Measurements from ENCODE around the gene ANKS1B.

The ANKS1B gene

GRCh38 chr12:99029511-99030271, 955.0 kb downstream of the ANKS1B start:
- Mint-ChIP-seq H3K9me3 (ENCODE audit: low read depth) (no peaks in the 10 kb centered on the region), H3K36me3 (no peaks in the 10 kb centered on the region), H3K27me3 (peaks cover 3% of the 10 kb centered on the region), H3K4me3 (no peak overlapping the region), H3K27ac (no peak overlapping the region), H3K4me1 (ENCODE audit: low read depth) (no peaks in the 10 kb centered on the region)

DNA sequence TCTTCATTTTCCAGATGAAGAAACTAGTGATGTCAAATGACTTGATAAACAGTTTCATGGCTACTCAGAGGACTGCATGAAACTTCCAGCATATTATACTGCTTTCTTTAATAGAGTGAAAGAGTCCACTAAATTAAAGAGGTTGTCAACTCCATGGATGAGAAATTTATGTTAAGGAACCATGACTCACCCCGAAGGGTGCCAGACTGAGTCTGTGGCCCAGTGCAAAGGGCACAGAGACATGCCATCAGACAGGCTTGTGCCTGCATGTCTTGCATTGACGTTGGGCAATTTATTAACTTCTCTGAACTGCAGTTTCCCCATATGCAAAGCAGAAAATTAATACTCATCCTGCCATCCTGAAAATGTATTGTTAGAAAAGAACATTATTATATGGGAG, 957.3 kb downstream of the ANKS1B start:
- Mint-ChIP-seq H3K27me3 (peaks cover 3% of the 10 kb centered on the region), H3K36me3 (no peaks in the 10 kb centered on the region), H3K27ac (no peak overlapping the region), H3K4me1 (ENCODE audit: low read depth) (no peaks in the 10 kb centered on the region), H3K4me3 (no peak overlapping the region), H3K9me3 (ENCODE audit: low read depth) (no peaks in the 10 kb centered on the region)

GRCh38 chr12:99027055-99027393, 957.7 kb downstream of the ANKS1B start:
- H3K27ac Mint-ChIP-seq: no peak overlapping the region
- no peaks in the 10 kb centered on the region for H3K36me3 Mint-ChIP-seq
- H3K4me3 Mint-ChIP-seq: no peak overlapping the region
- H3K4me1 Mint-ChIP-seq (ENCODE audit: low read depth): no peaks in the 10 kb centered on the region
- no peaks in the 10 kb centered on the region for H3K9me3 Mint-ChIP-seq (ENCODE audit: low read depth)
- H3K27me3 Mint-ChIP-seq: peaks cover 3% of the 10 kb centered on the region

- no peak overlapping the region for H3K27ac Mint-ChIP-seq
- H3K9me3 Mint-ChIP-seq (ENCODE audit: low read depth): no peaks in the 10 kb centered on the region
- no peak overlapping the region for H3K4me3 Mint-ChIP-seq
- peaks cover 3% of the 10 kb centered on the region for H3K27me3 Mint-ChIP-seq
- H3K36me3 Mint-ChIP-seq: no peaks in the 10 kb centered on the region
- no peaks in the 10 kb centered on the region for H3K4me1 Mint-ChIP-seq (ENCODE audit: low read depth)
Observed at GRCh38 chr12:99026332-99027054, 958.2 kb downstream of the ANKS1B start.

GRCh38 chr12:99024870-99025269, 959.9 kb downstream of the ANKS1B start:
- Mint-ChIP-seq H3K27me3 (peaks cover 3% of the 10 kb centered on the region), H3K27ac (no peak overlapping the region), H3K4me1 (ENCODE audit: low read depth) (no peaks in the 10 kb centered on the region), H3K9me3 (ENCODE audit: low read depth) (no peaks in the 10 kb centered on the region), H3K36me3 (no peaks in the 10 kb centered on the region), H3K4me3 (no peak overlapping the region)

GRCh38 chr12:99024191-99024590, 960.5 kb downstream of the ANKS1B start:
- Mint-ChIP-seq H3K9me3 (ENCODE audit: low read depth) (no peaks in the 10 kb centered on the region), H3K27me3 (peaks cover 3% of the 10 kb centered on the region), H3K4me1 (ENCODE audit: low read depth) (no peaks in the 10 kb centered on the region), H3K4me3 (no peak overlapping the region), H3K27ac (no peak overlapping the region), H3K36me3 (no peaks in the 10 kb centered on the region)

GRCh38 chr12:99020871-99021270, 963.9 kb downstream of the ANKS1B start:
- Mint-ChIP-seq H3K9me3 (ENCODE audit: low read depth) (no peaks in the 10 kb centered on the region), H3K4me1 (ENCODE audit: low read depth) (no peaks in the 10 kb centered on the region), H3K36me3 (no peaks in the 10 kb centered on the region), H3K4me3 (no peak overlapping the region), H3K27ac (no peak overlapping the region), H3K27me3 (peaks cover 3% of the 10 kb centered on the region)

- Mint-ChIP-seq H3K4me3 (no peak overlapping the region), H3K27me3 (no peaks in the 10 kb centered on the region)
Observed at GRCh38 chr12:99019798-99020197, 964.9 kb downstream of the ANKS1B start.

DNA sequence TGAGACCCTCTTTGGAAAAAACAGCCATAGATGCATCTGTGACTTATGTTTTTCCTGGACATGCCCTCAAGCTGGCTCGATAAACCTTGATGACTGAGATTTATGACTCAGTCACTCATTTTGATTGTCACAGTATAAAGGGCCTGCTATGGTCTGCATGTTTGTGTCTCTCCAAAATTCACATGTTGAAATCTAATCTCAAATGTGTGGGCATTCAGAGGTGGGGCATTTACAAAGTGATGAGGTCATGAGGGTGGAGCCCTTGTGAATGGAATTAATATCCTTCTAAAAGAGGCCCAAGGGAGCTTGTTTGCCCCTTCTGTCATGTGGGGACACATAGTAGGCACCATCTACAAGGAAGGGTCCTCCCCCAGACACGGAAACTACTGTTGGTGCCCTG, 966.8 kb downstream of the ANKS1B start:
- no peak overlapping the region for H3K4me3 Mint-ChIP-seq
- no peaks in the 10 kb centered on the region for H3K9me3 Mint-ChIP-seq (ENCODE audit: low read depth)
- no peaks in the 10 kb centered on the region for H3K4me1 Mint-ChIP-seq (ENCODE audit: low read depth)
- H3K27ac Mint-ChIP-seq: no peak overlapping the region
- H3K27me3 Mint-ChIP-seq: no peaks in the 10 kb centered on the region
- no peaks in the 10 kb centered on the region for H3K36me3 Mint-ChIP-seq

More at GRCh38 chr12:99019798-99020197, 964.9 kb downstream of the ANKS1B start:
- Mint-ChIP-seq H3K9me3 (ENCODE audit: low read depth) (no peaks in the 10 kb centered on the region), H3K27ac (no peak overlapping the region), H3K4me1 (ENCODE audit: low read depth) (no peaks in the 10 kb centered on the region), H3K36me3 (no peaks in the 10 kb centered on the region)

GRCh38 chr12:99009654-99010296, 975.0 kb downstream of the ANKS1B start:
- no peak overlapping the region for H3K27ac Mint-ChIP-seq
- H3K9me3 Mint-ChIP-seq (ENCODE audit: low read depth): no peaks in the 10 kb centered on the region
- no peaks in the 10 kb centered on the region for H3K36me3 Mint-ChIP-seq
- H3K27me3 Mint-ChIP-seq: peaks cover 2% of the 10 kb centered on the region
- H3K4me1 Mint-ChIP-seq (ENCODE audit: low read depth): no peaks in the 10 kb centered on the region
- no peak overlapping the region for H3K4me3 Mint-ChIP-seq

DNA sequence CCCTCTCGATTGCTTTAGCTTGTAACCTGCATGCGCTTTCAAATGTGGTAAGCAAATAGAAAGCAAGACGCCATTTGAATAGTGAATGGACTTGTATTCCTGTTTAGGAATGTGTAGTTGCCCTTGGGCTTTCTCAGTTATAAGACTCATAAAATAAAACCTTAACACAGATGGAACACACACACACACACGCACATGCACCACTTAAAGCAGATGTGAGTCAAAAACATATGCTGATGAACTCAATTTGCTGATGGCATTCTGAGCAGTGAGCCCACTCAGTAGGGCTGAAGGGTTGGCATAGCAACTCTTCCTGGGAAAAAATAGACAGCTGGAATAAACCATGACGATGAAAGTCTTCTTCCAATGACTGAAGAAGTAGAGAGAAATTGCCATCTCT, 979.1 kb downstream of the ANKS1B start:
- Mint-ChIP-seq H3K9me3 (ENCODE audit: low read depth) (no peaks in the 10 kb centered on the region), H3K36me3 (no peaks in the 10 kb centered on the region)

DNA sequence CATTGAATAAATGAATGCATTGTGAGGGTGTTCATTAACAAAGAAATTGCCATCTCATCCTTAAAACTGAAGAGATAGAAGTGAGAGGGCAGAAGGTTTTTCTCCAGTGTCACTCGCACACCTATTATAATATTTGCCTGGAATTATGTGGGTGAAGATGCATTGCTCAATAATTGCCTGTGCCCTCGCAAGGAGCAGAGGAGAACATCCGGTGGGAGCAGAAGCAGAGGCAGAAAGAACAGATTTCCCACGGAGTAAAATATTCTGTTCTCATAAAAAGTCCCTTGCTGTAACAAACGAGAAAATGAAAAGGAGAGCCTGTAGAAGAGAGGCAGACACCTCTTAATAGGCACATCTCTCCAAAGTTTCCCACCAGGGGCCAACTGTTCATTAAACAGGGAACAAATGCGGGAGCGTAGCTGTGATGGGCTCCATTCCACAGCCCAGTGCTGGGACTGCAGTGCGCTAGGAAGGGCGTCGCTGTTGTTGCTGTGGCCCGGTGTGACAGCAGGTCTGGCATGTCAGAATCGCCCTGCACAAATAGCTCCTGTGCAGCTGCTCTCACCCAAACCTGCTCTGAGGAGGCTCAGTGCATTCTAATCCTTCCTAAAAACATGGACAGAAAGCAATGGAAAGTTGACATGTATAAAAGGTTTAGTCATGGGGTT, 979.8 kb downstream of the ANKS1B start:
- no peak overlapping the region for H3K4me3 Mint-ChIP-seq
- no peaks in the 10 kb centered on the region for H3K36me3 Mint-ChIP-seq
- no peaks in the 10 kb centered on the region for H3K4me1 Mint-ChIP-seq (ENCODE audit: low read depth)
- no peaks in the 10 kb centered on the region for H3K9me3 Mint-ChIP-seq (ENCODE audit: low read depth)
- peaks cover 4% of the 10 kb centered on the region for H3K27me3 Mint-ChIP-seq
- H3K27ac Mint-ChIP-seq: no peak overlapping the region

More for the DNA sequence above, 979.1 kb downstream of the ANKS1B start:
- H3K27me3 Mint-ChIP-seq: peaks cover 4% of the 10 kb centered on the region
- no peak overlapping the region for H3K27ac Mint-ChIP-seq
- no peaks in the 10 kb centered on the region for H3K4me1 Mint-ChIP-seq (ENCODE audit: low read depth)
- no peak overlapping the region for H3K4me3 Mint-ChIP-seq

GRCh38 chr12:99002731-99003130, 982.0 kb downstream of the ANKS1B start:
- Mint-ChIP-seq H3K4me1 (ENCODE audit: low read depth) (no peaks in the 10 kb centered on the region), H3K9me3 (ENCODE audit: low read depth) (no peaks in the 10 kb centered on the region), H3K27me3 (peaks cover 2% of the 10 kb centered on the region), H3K4me3 (no peak overlapping the region), H3K27ac (no peak overlapping the region), H3K36me3 (no peaks in the 10 kb centered on the region)

DNA sequence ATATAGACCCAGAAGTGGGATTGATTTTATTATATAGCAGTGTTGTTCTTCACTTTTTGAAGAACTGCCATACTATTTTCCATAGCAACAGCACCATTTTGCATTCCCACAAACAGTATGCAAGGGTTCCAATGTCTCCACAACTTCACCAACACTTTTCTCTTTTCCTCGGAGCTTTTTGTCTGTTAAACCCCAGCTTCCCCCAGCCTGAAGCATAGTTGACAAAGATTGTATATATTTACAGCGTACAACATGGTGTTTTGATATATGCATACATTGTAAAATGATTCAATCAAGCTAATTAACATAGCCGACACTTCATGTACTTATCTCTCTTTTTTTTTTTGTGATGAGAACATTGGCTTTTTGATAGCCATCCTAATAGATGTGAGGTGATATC, 982.6 kb downstream of the ANKS1B start:
- Mint-ChIP-seq H3K9me3 (ENCODE audit: low read depth) (no peaks in the 10 kb centered on the region), H3K4me1 (ENCODE audit: low read depth) (no peaks in the 10 kb centered on the region), H3K4me3 (no peak overlapping the region), H3K27ac (no peak overlapping the region), H3K27me3 (peaks cover 2% of the 10 kb centered on the region), H3K36me3 (no peaks in the 10 kb centered on the region)

DNA sequence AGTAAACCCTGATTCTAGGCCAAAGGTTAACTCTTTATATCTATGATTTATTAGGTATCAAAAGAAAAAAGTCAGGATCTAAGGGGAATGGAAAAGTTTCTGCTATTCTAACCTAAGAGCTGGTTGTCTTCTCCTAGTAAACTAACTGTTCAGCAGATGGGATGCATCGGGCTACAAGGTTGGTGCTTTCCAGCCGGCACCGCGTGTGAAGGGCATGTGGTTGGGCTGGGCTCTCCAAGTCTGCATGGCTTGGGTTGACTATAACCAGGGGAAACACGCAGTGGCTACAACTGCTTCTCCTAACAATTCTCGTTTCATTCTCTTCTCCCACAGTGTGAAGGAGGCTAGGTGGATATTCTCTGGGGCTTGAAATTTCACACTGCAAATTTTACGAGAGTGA, 985.2 kb downstream of the ANKS1B start:
- Mint-ChIP-seq H3K36me3 (no peaks in the 10 kb centered on the region), H3K9me3 (ENCODE audit: low read depth) (no peaks in the 10 kb centered on the region)

More for the DNA sequence above, 985.2 kb downstream of the ANKS1B start:
- Mint-ChIP-seq H3K27ac (no peak overlapping the region), H3K4me1 (ENCODE audit: low read depth) (no peaks in the 10 kb centered on the region), H3K4me3 (no peak overlapping the region), H3K27me3 (peaks cover 2% of the 10 kb centered on the region)

Measured in activated naive CD8-positive, alpha-beta T cell (primary cell).